Heart left ventricle (tissue), 13 donors: ENCODE data around the gene PACSIN1.

Source experiments
- CTCF ChIP-seq, 12 donors: fragments of 200-600 bp; sonication (generic) in 4 of 12; IDR thresholded peaks; one replicate each; pipeline versions ENCODE4 v1.5.0 to v1.8.0; 2018 to 2022; ENCODE audit warnings: antibody characterized with exemption in 12 of 12, mild to moderate bottlenecking in 5 of 12
- POLR2A ChIP-seq, 2 donors: fragments of 450-650 bp; IDR thresholded peaks; one replicate each; pipeline ENCODE4 v1.6.1; 2017; ENCODE audit warnings: antibody characterized with exemption in 2 of 2, mild to moderate bottlenecking in 2 of 2, moderate library complexity in 2 of 2
- donor health status: ischemic (EF 13 %, LVEDD 7.1; RV severe dilation, severe dysfunction).
- donor health status: DM: no; HTN: yes; CAD: no.
- donor health status: DM: no; HTN: no; CAD: no.
- donor health status: ischemic (EF 25% LVEDD 6.9; RV normal size, moderate dysfunction).
- donor health status: ischemic (EF 25% LVEDD 5.7; RV mildly dilated, moderate dysfunction).
- donor health status: ischemic (EF 35%, LVEDD 5.7; RV mildly dilated, moderate dysfunction).
- donor health status: nonischemic (EF 11% LVEDD 7.7; RV severe dilation, severe dysfunction).
- donor health status: DM: yes; HTN: yes; CAD: no.
- donor health status: PGD.
- donor health status: ischemic (EF 29% LVEDD 5.4; RV normal size, mild dysfunction).
- donor health status: nonischemic (EF 23%, LVEDD 6.1; RV moderate dilation, normal function).

- TF ChIP-seq CTCF (IDR thresholded peaks at IDR 0.05) (no peak), POLR2A (IDR thresholded peaks at IDR 0.05) (no peak)
Observed at GRCh38 chr6:34493344-34493743, 27.5 kb downstream of the PACSIN1 start.
